IPS-NIHi7 (cell line): ENCODE measurements around the gene LONRF2.
A peak's percentile ranks its signal among the peaks of the same experiment; 100 is the strongest.

Experiments
- DNase-seq: peaks from one replicate; pipeline ENCODE4 v3.0.0; 2012; ENCODE audit warnings: mixed read lengths; ENCODE audit errors: extremely low spot score

The LONRF2 gene

GRCh38 chr2:100301881-100302584 lies 20.3 kb downstream of the LONRF2 start:
- no peak for DNase-seq

GRCh38 chr2:100299548-100299947 lies 22.8 kb downstream of the LONRF2 start:
- no peak for DNase-seq

GRCh38 chr2:100297511-100297910 lies 24.8 kb downstream of the LONRF2 start:
- DNase-seq: no peak

GRCh38 chr2:100294162-100294497 lies 28.2 kb downstream of the LONRF2 start:
- DNase-seq: no peak

GRCh38 chr2:100293341-100294161 lies 28.8 kb downstream of the LONRF2 start:
- DNase-seq: no peak

- DNase-seq: peak; percentile 68
Measured at GRCh38 chr2:100292022-100292580, 30.2 kb downstream of the LONRF2 start.

GRCh38 chr2:100291152-100291970 lies 30.9 kb downstream of the LONRF2 start:
- peak; percentile 69 for DNase-seq

- DNase-seq: no peak
Measured at GRCh38 chr2:100290718-100291151, 31.6 kb downstream of the LONRF2 start.

GRCh38 chr2:100289020-100289419 lies 33.3 kb downstream of the LONRF2 start:
- DNase-seq: no peak

- no peak for DNase-seq
Measured at GRCh38 chr2:100286318-100286717, 36.0 kb downstream of the LONRF2 start.

GRCh38 chr2:100285691-100286090 lies 36.6 kb downstream of the LONRF2 start:
- DNase-seq: no peak

GRCh38 chr2:100285011-100285410 lies 37.3 kb downstream of the LONRF2 start:
- no peak for DNase-seq

GRCh38 chr2:100283724-100284501 lies 38.4 kb downstream of the LONRF2 start:
- DNase-seq: no peak

- DNase-seq: no peak
Measured at GRCh38 chr2:100281521-100282438, 40.5 kb downstream of the LONRF2 start.

GRCh38 chr2:100279586-100280534 lies 42.4 kb downstream of the LONRF2 start:
- no peak for DNase-seq

- DNase-seq: no peak
Measured at GRCh38 chr2:100278986-100279385, 43.3 kb downstream of the LONRF2 start.

- no peak for DNase-seq
Measured at GRCh38 chr2:100278501-100278900, 43.8 kb downstream of the LONRF2 start.

GRCh38 chr2:100277540-100278207 lies 44.6 kb downstream of the LONRF2 start:
- DNase-seq: no peak
